Activated B cell treated with CpG ODN at 0.5 μM for 24 hours (primary cell): ENCODE measurements around the gene NR3C2. TPM values are rescaled to one million over a fixed set of nuclear protein-coding genes. Genes with fewer than 3 reads are reported as not detected.

Experiments
- ATAC-seq: fragments of 200-7000 bp; cut with Tn5 transposase; one replicate; pipeline ENCODE4 v1.10.0; 2021; ENCODE audit warnings: low read depth, mild to moderate bottlenecking, moderate library complexity
- CTCF ChIA-PET: fragments of 350-600 bp; sonication (Branson Sonifier 250); formaldehyde crosslinking; loops from one replicate; lab custom pipeline; 2021; ENCODE audit warnings: antibody characterized with exemption; lab: Charles Lee
- POLR2A ChIA-PET: fragments of 350-600 bp; sonication (Branson Sonifier 250); formaldehyde crosslinking; loops from one replicate; lab custom pipeline; 2021; ENCODE audit warnings: antibody characterized with exemption; lab: Charles Lee
- DNase-seq: peaks from one replicate; pipeline ENCODE4 v3.0.0; 2022
- H3K27ac Mint-ChIP-seq: one replicate; pipeline ENCODE4 v1.8.0; 2020; ENCODE audit warnings: mixed read lengths
- H3K27me3 Mint-ChIP-seq: one replicate; pipeline ENCODE4 v1.8.0; 2021; ENCODE audit warnings: mixed read lengths
- H3K36me3 Mint-ChIP-seq: one replicate; pipeline ENCODE4 v1.8.0; 2021; ENCODE audit warnings: low read depth, mixed read lengths
- H3K4me1 Mint-ChIP-seq: one replicate; pipeline ENCODE4 v1.8.0; 2021; ENCODE audit warnings: mixed read lengths
- H3K4me3 Mint-ChIP-seq: one replicate; pipeline ENCODE4 v1.8.0; 2020; ENCODE audit warnings: mild to moderate bottlenecking, mixed read lengths
- H3K9me3 Mint-ChIP-seq: one replicate; pipeline ENCODE4 v1.8.0; 2020; ENCODE audit warnings: mixed read lengths
- intact Hi-C: fragments of 100-400 bp; cut with micrococcal nuclease; formaldehyde crosslinking; loops from one replicate; pipeline ENCODE4 v1.15.1; 2024
- total RNA-seq: library from RNA; stranded (reverse); gene quantifications from 2 replicates; pipeline ENCODE4 v1.2.3, GENCODE V29; 2022
- TF ChIP-seq, protein P1 (sequence below): fragments of 200-600 bp; IDR thresholded peaks from one replicate; pipeline ENCODE4 v1.8.0; 2022; ENCODE audit warnings: antibody characterized with exemption, mild to moderate bottlenecking

Gene NR3C2
- total RNA-seq, 1 donor from 2014 or later: 4.5 TPM

- ATAC-seq (no peak), DNase-seq (no peak)
- peaks cover under 1% of the 10 kb centered on the region for H3K4me1 Mint-ChIP-seq
- no peaks in the 10 kb centered on the region for H3K27me3 Mint-ChIP-seq
- intact Hi-C loops: no loop called here
- peaks cover 1% of the 10 kb centered on the region for H3K9me3 Mint-ChIP-seq
- no peak overlapping the region for H3K4me3 Mint-ChIP-seq
- POLR2A ChIA-PET: no interaction called here
- CTCF ChIA-PET: no interaction called here
- TF ChIP-seq, protein P1, sequence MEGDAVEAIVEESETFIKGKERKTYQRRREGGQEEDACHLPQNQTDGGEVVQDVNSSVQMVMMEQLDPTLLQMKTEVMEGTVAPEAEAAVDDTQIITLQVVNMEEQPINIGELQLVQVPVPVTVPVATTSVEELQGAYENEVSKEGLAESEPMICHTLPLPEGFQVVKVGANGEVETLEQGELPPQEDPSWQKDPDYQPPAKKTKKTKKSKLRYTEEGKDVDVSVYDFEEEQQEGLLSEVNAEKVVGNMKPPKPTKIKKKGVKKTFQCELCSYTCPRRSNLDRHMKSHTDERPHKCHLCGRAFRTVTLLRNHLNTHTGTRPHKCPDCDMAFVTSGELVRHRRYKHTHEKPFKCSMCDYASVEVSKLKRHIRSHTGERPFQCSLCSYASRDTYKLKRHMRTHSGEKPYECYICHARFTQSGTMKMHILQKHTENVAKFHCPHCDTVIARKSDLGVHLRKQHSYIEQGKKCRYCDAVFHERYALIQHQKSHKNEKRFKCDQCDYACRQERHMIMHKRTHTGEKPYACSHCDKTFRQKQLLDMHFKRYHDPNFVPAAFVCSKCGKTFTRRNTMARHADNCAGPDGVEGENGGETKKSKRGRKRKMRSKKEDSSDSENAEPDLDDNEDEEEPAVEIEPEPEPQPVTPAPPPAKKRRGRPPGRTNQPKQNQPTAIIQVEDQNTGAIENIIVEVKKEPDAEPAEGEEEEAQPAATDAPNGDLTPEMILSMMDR: no peak
- no peak overlapping the region for H3K27ac Mint-ChIP-seq
- H3K36me3 Mint-ChIP-seq: peaks cover 34% of the 10 kb centered on the region
Measured at GRCh38 chr4:148081745-148082144, 360.5 kb downstream of the NR3C2 start.

- Mint-ChIP-seq H3K27ac (no peak overlapping the region), H3K27me3 (no peaks in the 10 kb centered on the region), H3K9me3 (peaks cover 2% of the 10 kb centered on the region), H3K4me3 (no peak overlapping the region), H3K4me1 (no peaks in the 10 kb centered on the region), H3K36me3 (peaks cover 34% of the 10 kb centered on the region)
- intact Hi-C loops: no loop called here
- ATAC-seq (no peak), DNase-seq (no peak)
- TF ChIP-seq, protein P1: no peak
- POLR2A ChIA-PET: no interaction called here
- CTCF ChIA-PET: no interaction called here
Measured at GRCh38 chr4:148081267-148081666, 360.9 kb downstream of the NR3C2 start.

GRCh38 chr4:148079961-148080360 lies 362.3 kb downstream of the NR3C2 start:
- POLR2A ChIA-PET: no interaction called here
- TF ChIP-seq, protein P1: no peak
- Mint-ChIP-seq H3K27ac (no peak overlapping the region), H3K9me3 (peaks cover 11% of the 10 kb centered on the region), H3K36me3 (peaks cover 34% of the 10 kb centered on the region), H3K4me1 (no peaks in the 10 kb centered on the region), H3K4me3 (no peak overlapping the region), H3K27me3 (no peaks in the 10 kb centered on the region)
- ATAC-seq: no peak
- intact Hi-C loops: no loop called here
- no peak for DNase-seq
- CTCF ChIA-PET: no interaction called here

DNA sequence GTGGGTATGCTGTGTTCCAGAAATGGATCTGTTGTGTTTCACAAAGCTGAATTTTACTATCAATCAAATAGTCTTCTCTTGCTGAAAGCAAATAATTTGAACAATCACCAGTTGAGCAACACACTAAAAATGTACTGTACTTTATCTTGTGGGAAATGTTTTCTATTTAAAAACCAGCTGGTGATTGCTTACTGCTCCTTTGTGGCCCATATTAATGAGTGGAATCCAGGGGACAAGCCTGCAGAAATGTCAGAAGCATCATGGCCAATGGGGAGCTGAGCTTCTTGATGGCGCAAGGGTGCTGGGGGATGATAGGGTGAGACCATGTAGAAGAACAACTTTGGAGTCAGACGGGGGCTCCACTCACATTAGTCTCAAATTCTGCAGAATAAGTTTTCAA lies 364.2 kb downstream of the NR3C2 start:
- Mint-ChIP-seq H3K4me1 (no peaks in the 10 kb centered on the region), H3K27ac (no peak overlapping the region), H3K9me3 (peaks cover 17% of the 10 kb centered on the region), H3K27me3 (no peaks in the 10 kb centered on the region), H3K36me3 (peaks cover 32% of the 10 kb centered on the region), H3K4me3 (no peak overlapping the region)
- no peak for DNase-seq
- intact Hi-C loops: no loop called here
- TF ChIP-seq, protein P1: no peak
- no peak for ATAC-seq
- ChIA-PET POLR2A (no interaction called here), CTCF (no interaction called here)

DNA sequence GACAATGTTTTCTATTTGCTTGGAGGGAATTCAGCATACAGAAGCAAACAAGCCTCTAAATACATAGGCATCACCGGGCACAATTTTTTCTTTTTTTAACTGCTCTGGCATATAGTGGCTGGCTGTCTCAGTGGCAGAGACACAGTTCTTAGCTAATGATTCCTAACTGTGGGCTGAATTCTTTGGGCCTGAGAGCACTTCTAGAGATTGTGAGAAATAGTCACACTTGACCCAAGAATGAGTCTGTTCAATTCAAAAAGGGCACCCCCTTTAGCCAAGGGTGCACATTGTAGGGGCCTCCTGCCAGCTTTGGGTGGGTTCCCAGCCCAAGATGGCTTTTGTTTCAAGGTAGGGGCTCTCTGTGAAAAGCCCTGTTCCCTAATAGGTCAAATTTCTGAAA lies 364.6 kb downstream of the NR3C2 start:
- TF ChIP-seq, protein P1: no peak
- no peak overlapping the region for H3K27ac Mint-ChIP-seq
- no peak overlapping the region for H3K4me3 Mint-ChIP-seq
- no peaks in the 10 kb centered on the region for H3K4me1 Mint-ChIP-seq
- ChIA-PET CTCF (no interaction called here), POLR2A (no interaction called here)
- no peaks in the 10 kb centered on the region for H3K27me3 Mint-ChIP-seq
- DNase-seq: no peak
- intact Hi-C loops: no loop called here
- peaks cover 32% of the 10 kb centered on the region for H3K36me3 Mint-ChIP-seq
- peaks cover 17% of the 10 kb centered on the region for H3K9me3 Mint-ChIP-seq
- no peak for ATAC-seq
